HEK293 (cell line): ENCODE data around the gene SURF2.

Experiments
- TCF7L2 ChIP-seq: IDR thresholded peaks from 2 replicates; pipeline ENCODE4 v1.6.1; 2011; ENCODE audit warnings: low read depth, mild to moderate bottlenecking, inconsistent platforms, low read length, moderate library complexity, borderline replicate concordance
- ZNF596 ChIP-seq: fragments of 450-650 bp; IDR thresholded peaks from 2 replicates; pipeline ENCODE4 v1.5.0; 2018; ENCODE audit warnings: missing biosample characterization, mild to moderate bottlenecking, missing genetic modification characterization, moderate library complexity
- TF ChIP-seq, protein P1 (sequence below): fragments of 450-650 bp; formaldehyde crosslinking; IDR thresholded peaks from 2 replicates; pipeline ENCODE4 v1.5.1; 2016; ENCODE audit warnings: missing biosample characterization, missing genetic modification characterization

DNA sequence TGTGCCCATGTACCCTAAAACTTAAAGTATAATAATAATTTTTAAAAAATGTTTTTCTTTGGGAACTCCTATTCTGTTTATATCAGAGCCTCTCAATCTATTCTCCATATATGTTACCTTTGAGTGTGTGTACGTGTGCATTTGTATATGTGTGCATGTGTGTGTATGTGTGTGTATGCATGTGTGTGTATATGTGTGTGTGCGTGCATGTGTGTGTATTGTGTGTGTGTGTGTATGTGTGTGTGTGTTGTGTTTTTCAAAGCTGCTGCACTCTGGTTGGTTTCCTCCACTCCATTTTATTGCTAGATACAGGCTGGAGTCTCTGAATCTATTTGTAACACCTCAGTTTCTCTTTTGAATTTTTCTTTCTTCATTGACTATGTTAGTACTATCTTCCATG lies 40.4 kb upstream of the SURF2 start:
- TF ChIP-seq, protein P1, sequence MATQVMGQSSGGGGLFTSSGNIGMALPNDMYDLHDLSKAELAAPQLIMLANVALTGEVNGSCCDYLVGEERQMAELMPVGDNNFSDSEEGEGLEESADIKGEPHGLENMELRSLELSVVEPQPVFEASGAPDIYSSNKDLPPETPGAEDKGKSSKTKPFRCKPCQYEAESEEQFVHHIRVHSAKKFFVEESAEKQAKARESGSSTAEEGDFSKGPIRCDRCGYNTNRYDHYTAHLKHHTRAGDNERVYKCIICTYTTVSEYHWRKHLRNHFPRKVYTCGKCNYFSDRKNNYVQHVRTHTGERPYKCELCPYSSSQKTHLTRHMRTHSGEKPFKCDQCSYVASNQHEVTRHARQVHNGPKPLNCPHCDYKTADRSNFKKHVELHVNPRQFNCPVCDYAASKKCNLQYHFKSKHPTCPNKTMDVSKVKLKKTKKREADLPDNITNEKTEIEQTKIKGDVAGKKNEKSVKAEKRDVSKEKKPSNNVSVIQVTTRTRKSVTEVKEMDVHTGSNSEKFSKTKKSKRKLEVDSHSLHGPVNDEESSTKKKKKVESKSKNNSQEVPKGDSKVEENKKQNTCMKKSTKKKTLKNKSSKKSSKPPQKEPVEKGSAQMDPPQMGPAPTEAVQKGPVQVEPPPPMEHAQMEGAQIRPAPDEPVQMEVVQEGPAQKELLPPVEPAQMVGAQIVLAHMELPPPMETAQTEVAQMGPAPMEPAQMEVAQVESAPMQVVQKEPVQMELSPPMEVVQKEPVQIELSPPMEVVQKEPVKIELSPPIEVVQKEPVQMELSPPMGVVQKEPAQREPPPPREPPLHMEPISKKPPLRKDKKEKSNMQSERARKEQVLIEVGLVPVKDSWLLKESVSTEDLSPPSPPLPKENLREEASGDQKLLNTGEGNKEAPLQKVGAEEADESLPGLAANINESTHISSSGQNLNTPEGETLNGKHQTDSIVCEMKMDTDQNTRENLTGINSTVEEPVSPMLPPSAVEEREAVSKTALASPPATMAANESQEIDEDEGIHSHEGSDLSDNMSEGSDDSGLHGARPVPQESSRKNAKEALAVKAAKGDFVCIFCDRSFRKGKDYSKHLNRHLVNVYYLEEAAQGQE (tag by site-specific recombination) = no peak
- TF ChIP-seq TCF7L2 (no peak), ZNF596 (tag by site-specific recombination) (no peak)
